Measurements from ENCODE around the gene DIDO1.

The DIDO1 gene

GRCh38 chr20:62873280-62873679 lies 53.0 kb downstream of the DIDO1 start:
- no peak for DNase-seq (ENCODE audit: low read depth)
- no peak overlapping the region for H3K4me3 ChIP-seq (ENCODE audit: control insufficient read depth, low read depth, low read length)
- no peak for TF ChIP-seq CTCF (IDR thresholded peaks at IDR 0.05; ENCODE audit: control insufficient read depth, insufficient read depth, low read depth, low read length, missing control alignments)

- no peak for TF ChIP-seq CTCF (IDR thresholded peaks at IDR 0.05; ENCODE audit: control insufficient read depth, insufficient read depth, low read depth, low read length, missing control alignments)
- H3K4me3 ChIP-seq (ENCODE audit: control insufficient read depth, low read depth, low read length), result no peak overlapping the region
- DNase-seq (ENCODE audit: low read depth), result no peak
Observed at GRCh38 chr20:62872862-62873261, 53.4 kb downstream of the DIDO1 start.

GRCh38 chr20:62872184-62872847 lies 54.0 kb downstream of the DIDO1 start:
- DNase-seq (ENCODE audit: low read depth), result no peak
- H3K4me3 ChIP-seq (ENCODE audit: control insufficient read depth, low read depth, low read length), result no peak overlapping the region
- no peak for TF ChIP-seq CTCF (IDR thresholded peaks at IDR 0.05; ENCODE audit: control insufficient read depth, insufficient read depth, low read depth, low read length, missing control alignments)

GRCh38 chr20:62864207-62864606 lies 62.1 kb downstream of the DIDO1 start:
- no peak overlapping the region for H3K4me3 ChIP-seq (ENCODE audit: control insufficient read depth, low read depth, low read length)
- no peak for TF ChIP-seq CTCF (IDR thresholded peaks at IDR 0.05; ENCODE audit: control insufficient read depth, insufficient read depth, low read depth, low read length, missing control alignments)
- no peak for DNase-seq (ENCODE audit: low read depth)

GRCh38 chr20:62861726-62862336 lies 64.5 kb downstream of the DIDO1 start, which contains the start of gene TCFL5:
TCFL5 (minus strand) TSS chr20:62861822; CDS start chr20:62861670, 152 bp downstream.
- TF ChIP-seq CTCF (IDR thresholded peaks at IDR 0.05; ENCODE audit: control insufficient read depth, insufficient read depth, low read depth, low read length, missing control alignments), result no peak
- DNase-seq (ENCODE audit: low read depth), result no peak
- peak within 1 kb of the TSS; percentile 66 for H3K4me3 ChIP-seq (ENCODE audit: control insufficient read depth, low read depth, low read length)

GRCh38 chr20:62860924-62861691 lies 65.2 kb downstream of the DIDO1 start:
- no peak for DNase-seq (ENCODE audit: low read depth)
- H3K4me3 ChIP-seq (ENCODE audit: control insufficient read depth, low read depth, low read length), result peak overlapping the region; percentile 66
- no peak for TF ChIP-seq CTCF (IDR thresholded peaks at IDR 0.05; ENCODE audit: control insufficient read depth, insufficient read depth, low read depth, low read length, missing control alignments)

Data from AG09309 (cell line).